OCI-LY7 (cell line): ENCODE data around the gene PLCXD1. TPM values are rescaled to one million over a fixed set of nuclear protein-coding genes. Genes with fewer than 3 reads are reported as not detected.

Experiments used
- BruUV-seq: library from RNA; stranded (reverse); fragments of 400-500 nt; replicated peaks from 2 replicates; lab custom pipeline; 2021; lab: Mats Ljungman, UMichigan
- CTCF ChIA-PET: fragments of 300-600 bp; sonication (Branson Sonifier 250); formaldehyde crosslinking; loops from one replicate; lab custom pipeline; 2022; ENCODE audit warnings: antibody characterized with exemption; ENCODE audit not compliant: unreplicated experiment; lab: Charles Lee
- POLR2A ChIA-PET: fragments of 300-600 bp; sonication (Branson Sonifier 250); formaldehyde crosslinking; loops from one replicate; lab custom pipeline; 2022; ENCODE audit warnings: antibody characterized with exemption; lab: Charles Lee
- DNase-seq: peaks from one replicate; pipeline ENCODE4 v3.0.0-alpha.2; 2015; ENCODE audit warnings: low spot score
- H2AFZ ChIP-seq: fragments of 200-600 bp; sonication (generic), shearing (Covaris generic); 2 replicates; pipeline ENCODE4 v1.6.1; 2014; ENCODE audit warnings: mild to moderate bottlenecking, antibody characterized with exemption, low read length, moderate library complexity
- H3K27ac ChIP-seq: fragments of 200-600 bp; sonication (generic); 2 replicates; pipeline ENCODE4 v1.5.1; 2014; ENCODE audit warnings: mixed run types, low read depth, mild to moderate bottlenecking, moderate library complexity, low read length, inconsistent platforms; ENCODE audit not compliant: poor library complexity, severe bottlenecking
- H3K36me3 ChIP-seq: fragments of 200-600 bp; sonication (generic); 2 replicates; pipeline ENCODE4 v1.6.1; 2014; ENCODE audit warnings: mild to moderate bottlenecking, antibody characterized with exemption, low read length, moderate library complexity, mixed read lengths; ENCODE audit not compliant: insufficient read depth
- H3K4me1 ChIP-seq: fragments of 200-600 bp; sonication (generic); 2 replicates; pipeline ENCODE4 v1.5.1; 2014; ENCODE audit warnings: mild to moderate bottlenecking, low read length; ENCODE audit not compliant: insufficient read depth, poor library complexity, severe bottlenecking
- H3K4me2 ChIP-seq: fragments of 200-600 bp; sonication (generic); 2 replicates; pipeline ENCODE4 v1.6.1; 2014; ENCODE audit warnings: mild to moderate bottlenecking, low read length
- H3K4me3 ChIP-seq: fragments of 200-600 bp; sonication (generic); 2 replicates; pipeline ENCODE4 v1.5.1; 2014; ENCODE audit warnings: mild to moderate bottlenecking, low read depth, low read length; ENCODE audit not compliant: poor library complexity, severe bottlenecking
- H3K79me2 ChIP-seq: fragments of 200-600 bp; sonication (generic); 2 replicates; pipeline ENCODE4 v1.6.1; 2016; ENCODE audit warnings: low read depth, mild to moderate bottlenecking, low read length, moderate library complexity, mixed read lengths; ENCODE audit not compliant: insufficient read depth
- H3K9me2 ChIP-seq: fragments of 200-600 bp; sonication (generic); 2 replicates; pipeline ENCODE4 v1.6.1; 2016; ENCODE audit warnings: mild to moderate bottlenecking, low read length, mixed read lengths; ENCODE audit not compliant: insufficient read depth
- H3K9me3 ChIP-seq: fragments of 200-600 bp; sonication (generic); 2 replicates; pipeline ENCODE4 v1.6.1; 2014; ENCODE audit warnings: mild to moderate bottlenecking, mixed run types, low read length, mixed read lengths
- H4K20me1 ChIP-seq: fragments of 200-600 bp; sonication (generic); 2 replicates; pipeline ENCODE4 v1.6.1; 2014; ENCODE audit warnings: mild to moderate bottlenecking, antibody characterized with exemption, low read length, moderate library complexity, mixed read lengths; ENCODE audit not compliant: insufficient read depth
- CTCF ChIP-seq: fragments of 200-600 bp; sonication (generic); conservative IDR thresholded peaks from 2 replicates; pipeline ENCODE4 v1.5.1; 2014; ENCODE audit warnings: mild to moderate bottlenecking, antibody characterized with exemption, low read length, moderate library complexity, mixed read lengths
- EZH2phosphoT487 ChIP-seq: fragments of 200-600 bp; sonication (generic); IDR thresholded peaks from 2 replicates; pipeline ENCODE4 v1.6.1; 2018; ENCODE audit warnings: low read depth, borderline replicate concordance, mild to moderate bottlenecking, mixed run types, antibody characterized with exemption, low read length, moderate library complexity, mixed read lengths
- intact Hi-C: fragments of 100-400 bp; cut with micrococcal nuclease; formaldehyde crosslinking; loops from one replicate; pipeline ENCODE4 v1.10.0; 2022; ENCODE audit not compliant: unreplicated experiment
- total RNA-seq, 2 experiments: library from RNA; depleted of rRNA in 1 of 2; stranded (reverse); fragments of >200 nt in 1 of 2; shearing (Covaris generic) in 1 of 2; gene quantifications; 2 replicates each; pipeline ENCODE4 v1.2.3, GENCODE V29; 2014 to 2022

PLCXD1 gene
- total RNA-seq, 2 experiments from 2014 or later, result 86.0 to 133 TPM

GRCh38 chrX:351736-352135, 70.6 kb downstream of the PLCXD1 start:
- no peaks in the 10 kb centered on the region for H3K4me1 ChIP-seq
- ChIA-PET CTCF (no interaction called here), POLR2A (no interaction called here)
- no peaks in the 10 kb centered on the region for H3K9me2 ChIP-seq
- H3K9me3 ChIP-seq, result no peaks in the 10 kb centered on the region
- H4K20me1 ChIP-seq, result no peaks in the 10 kb centered on the region
- no peak for TF ChIP-seq CTCF
- no peak for TF ChIP-seq EZH2phosphoT487
- no peak overlapping the region for H3K4me2 ChIP-seq
- no peak for DNase-seq
- H3K27ac ChIP-seq, result no peak overlapping the region
- H3K4me3 ChIP-seq, result no peak overlapping the region
- H3K79me2 ChIP-seq, result peaks cover 49% of the 10 kb centered on the region; the same call in 1 of the 2 replicates
- intact Hi-C loops, result no loop called here
- H3K36me3 ChIP-seq, result peaks cover 96% of the 10 kb centered on the region
- BruUV-seq, result no TSS peak
- no peak overlapping the region for H2AFZ ChIP-seq

- H3K79me2 ChIP-seq, result peaks cover 54% of the 10 kb centered on the region; the same call in 1 of the 2 replicates
- no peak overlapping the region for H3K4me2 ChIP-seq
- ChIA-PET CTCF (no interaction called here), POLR2A (no interaction called here)
- H3K9me3 ChIP-seq, result no peaks in the 10 kb centered on the region
- BruUV-seq, result no TSS peak
- no peaks in the 10 kb centered on the region for H3K4me1 ChIP-seq
- no peak overlapping the region for H3K27ac ChIP-seq
- no peak overlapping the region for H3K4me3 ChIP-seq
- H3K36me3 ChIP-seq, result peaks cover 96% of the 10 kb centered on the region
- H3K9me2 ChIP-seq, result no peaks in the 10 kb centered on the region
- H2AFZ ChIP-seq, result no peak overlapping the region
- intact Hi-C loops, result no loop called here
- TF ChIP-seq EZH2phosphoT487 (no peak), CTCF (no peak)
- no peak for DNase-seq
- no peaks in the 10 kb centered on the region for H4K20me1 ChIP-seq
These were observed 71.0 kb downstream of the PLCXD1 start for GRCh38 chrX:352181-352580.

- Histone ChIP-seq H3K9me3 (no peaks in the 10 kb centered on the region), H3K9me2 (no peaks in the 10 kb centered on the region), H3K27ac (no peak overlapping the region), H3K79me2 (peaks cover 60% of the 10 kb centered on the region), H3K4me3 (no peak overlapping the region), H3K4me1 (no peaks in the 10 kb centered on the region), H2AFZ (no peak overlapping the region), H3K4me2 (no peak overlapping the region), H3K36me3 (peaks cover 96% of the 10 kb centered on the region), H4K20me1 (no peaks in the 10 kb centered on the region)
- no peak for DNase-seq
- TF ChIP-seq CTCF (no peak), EZH2phosphoT487 (no peak)
- BruUV-seq, result no TSS peak
- intact Hi-C loops, result no loop called here
- POLR2A ChIA-PET, result no interaction called here
- CTCF ChIA-PET, result no interaction called here
These were observed 71.6 kb downstream of the PLCXD1 start for GRCh38 chrX:352582-353314.
